Thyroid gland (tissue), 4 donors: ENCODE measurements around the gene CEP135.

Experiments
- CTCF ChIP-seq, 6 experiments: fragments of 200-600 bp in 3 of 6; fragments of 450-650 bp in 3 of 6; sonication (generic) in 3 of 6; IDR thresholded peaks; one replicate each; pipeline ENCODE4 v1.5.1; 2016 to 2019; ENCODE audit warnings: antibody characterized with exemption in 6 of 6, mild to moderate bottlenecking in 2 of 6, inconsistent platforms in 1 of 6, moderate library complexity in 1 of 6
- POLR2A ChIP-seq, 2 donors: fragments of 450-650 bp; IDR thresholded peaks; one replicate each; pipeline ENCODE4 v1.6.1; 2017; ENCODE audit warnings: antibody characterized with exemption in 2 of 2, mild to moderate bottlenecking in 2 of 2, moderate library complexity in 1 of 2

DNA sequence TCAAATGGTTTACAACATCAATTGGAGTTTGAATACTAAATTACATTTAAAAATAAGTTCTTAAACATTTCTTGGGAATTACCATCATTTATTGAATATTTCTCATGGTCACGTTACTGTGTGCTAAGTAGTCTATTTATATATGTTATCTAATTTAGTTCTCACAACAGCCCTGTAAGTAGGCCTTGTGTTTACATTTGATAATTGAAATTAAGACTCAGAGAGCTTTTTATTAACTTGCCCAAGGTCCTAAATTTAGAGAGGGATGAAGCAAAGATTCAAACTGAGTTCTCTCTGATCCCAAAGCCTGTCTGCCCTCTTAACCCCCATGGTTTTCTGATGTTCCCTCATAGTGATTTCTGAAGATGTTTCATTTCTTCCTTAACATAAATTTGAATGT, 103.7 kb downstream of the CEP135 start:
- TF ChIP-seq CTCF (IDR thresholded peaks at IDR 0.05) (no peak), POLR2A (IDR thresholded peaks at IDR 0.05) (no peak)
